ENCODE results near the gene FAM118B. TPM values are rescaled to one million over a fixed set of nuclear protein-coding genes. Genes with fewer than 3 reads are reported as not detected.

Gene FAM118B
- total RNA-seq, 1 donor = 30.4 TPM

DNA sequence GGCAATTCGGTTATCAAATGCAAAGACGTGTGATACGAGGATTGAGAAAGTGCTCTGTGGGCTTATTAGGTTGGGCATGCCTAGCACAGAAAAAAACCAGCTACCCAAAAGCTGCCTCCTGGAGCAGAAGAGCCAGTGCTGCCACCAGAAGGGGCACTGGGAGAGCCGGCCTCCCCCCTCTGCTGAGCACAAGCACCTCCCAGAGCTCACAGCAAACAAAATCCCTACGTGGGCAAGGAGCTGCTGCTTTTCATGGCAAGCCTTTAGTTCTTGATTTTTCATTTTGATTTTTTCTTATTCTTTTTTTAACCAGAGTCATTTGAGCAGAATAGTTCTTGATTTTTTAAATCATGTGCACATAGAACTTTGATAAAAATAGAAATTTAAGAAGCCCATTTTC lies 12.9 kb upstream of the FAM118B start:
- no peak overlapping the region for H3K4me3 ChIP-seq (ENCODE audit: insufficient read depth, low read length)
- DNase-seq (ENCODE audit: insufficient read length, low spot score, missing footprints) = no peak
- H3K79me2 ChIP-seq (ENCODE audit: insufficient read depth, low read length) = no peaks in the 10 kb centered on the region
- no peak overlapping the region for H3K27ac ChIP-seq (ENCODE audit: low read depth, low read length)
- H3K27me3 ChIP-seq (ENCODE audit: insufficient read depth, low read length) = no peaks in the 10 kb centered on the region
- TF ChIP-seq CTCF (IDR thresholded peaks at IDR 0.05; ENCODE audit: extremely low read depth, low read depth, low read length) = no peak
- H4K20me1 ChIP-seq (ENCODE audit: insufficient read depth, low read length) = no peaks in the 10 kb centered on the region
- no peak overlapping the region for H2AFZ ChIP-seq (ENCODE audit: low read length)
- H3K4me1 ChIP-seq (ENCODE audit: insufficient read depth, low read length) = no peaks in the 10 kb centered on the region
- H3K9me3 ChIP-seq (ENCODE audit: low read depth, low read length) = no peaks in the 10 kb centered on the region
- H3K36me3 ChIP-seq (ENCODE audit: insufficient read depth, low read length) = peaks cover 43% of the 10 kb centered on the region
- no peak overlapping the region for H3K4me2 ChIP-seq (ENCODE audit: insufficient read depth, low read length)

- no peak for DNase-seq (ENCODE audit: insufficient read length, low spot score, missing footprints)
- Histone ChIP-seq H2AFZ (ENCODE audit: low read length) (no peak overlapping the region), H3K9me3 (ENCODE audit: low read depth, low read length) (no peaks in the 10 kb centered on the region), H3K27me3 (ENCODE audit: insufficient read depth, low read length) (no peaks in the 10 kb centered on the region), H4K20me1 (ENCODE audit: insufficient read depth, low read length) (no peaks in the 10 kb centered on the region), H3K36me3 (ENCODE audit: insufficient read depth, low read length) (peaks cover 53% of the 10 kb centered on the region), H3K4me3 (ENCODE audit: insufficient read depth, low read length) (no peak overlapping the region), H3K4me2 (ENCODE audit: insufficient read depth, low read length) (no peak overlapping the region), H3K4me1 (ENCODE audit: insufficient read depth, low read length) (no peaks in the 10 kb centered on the region), H3K79me2 (ENCODE audit: insufficient read depth, low read length) (no peaks in the 10 kb centered on the region), H3K27ac (ENCODE audit: low read depth, low read length) (no peak overlapping the region)
- no peak for TF ChIP-seq CTCF (IDR thresholded peaks at IDR 0.05; ENCODE audit: extremely low read depth, low read depth, low read length)
Measured at GRCh38 chr11:126202646-126203359, 8.8 kb upstream of the FAM118B start.

GRCh38 chr11:126205359-126205758 lies 6.2 kb upstream of the FAM118B start:
- Histone ChIP-seq H3K27ac (ENCODE audit: low read depth, low read length) (no peak overlapping the region), H3K9me3 (ENCODE audit: low read depth, low read length) (no peaks in the 10 kb centered on the region), H3K4me2 (ENCODE audit: insufficient read depth, low read length) (no peak overlapping the region), H3K4me3 (ENCODE audit: insufficient read depth, low read length) (no peak overlapping the region), H3K4me1 (ENCODE audit: insufficient read depth, low read length) (no peaks in the 10 kb centered on the region), H3K27me3 (ENCODE audit: insufficient read depth, low read length) (no peaks in the 10 kb centered on the region), H2AFZ (ENCODE audit: low read length) (no peak overlapping the region), H4K20me1 (ENCODE audit: insufficient read depth, low read length) (no peaks in the 10 kb centered on the region), H3K36me3 (ENCODE audit: insufficient read depth, low read length) (peaks cover 60% of the 10 kb centered on the region), H3K79me2 (ENCODE audit: insufficient read depth, low read length) (peaks cover 2% of the 10 kb centered on the region)
- no peak for DNase-seq (ENCODE audit: insufficient read length, low spot score, missing footprints)
- TF ChIP-seq CTCF (IDR thresholded peaks at IDR 0.05; ENCODE audit: extremely low read depth, low read depth, low read length) = no peak

GRCh38 chr11:126207896-126208295 lies 3.7 kb upstream of the FAM118B start:
- H3K27me3 ChIP-seq (ENCODE audit: insufficient read depth, low read length) = no peaks in the 10 kb centered on the region
- DNase-seq (ENCODE audit: insufficient read length, low spot score, missing footprints) = no peak
- H3K4me2 ChIP-seq (ENCODE audit: insufficient read depth, low read length) = no peak overlapping the region
- H3K27ac ChIP-seq (ENCODE audit: low read depth, low read length) = no peak overlapping the region
- no peak overlapping the region for H2AFZ ChIP-seq (ENCODE audit: low read length)
- H4K20me1 ChIP-seq (ENCODE audit: insufficient read depth, low read length) = peaks cover 7% of the 10 kb centered on the region
- no peak for TF ChIP-seq CTCF (IDR thresholded peaks at IDR 0.05; ENCODE audit: extremely low read depth, low read depth, low read length)
- no peaks in the 10 kb centered on the region for H3K9me3 ChIP-seq (ENCODE audit: low read depth, low read length)
- peaks cover 10% of the 10 kb centered on the region for H3K4me1 ChIP-seq (ENCODE audit: insufficient read depth, low read length)
- H3K79me2 ChIP-seq (ENCODE audit: insufficient read depth, low read length) = peaks cover 25% of the 10 kb centered on the region
- H3K36me3 ChIP-seq (ENCODE audit: insufficient read depth, low read length) = peaks cover 43% of the 10 kb centered on the region
- no peak overlapping the region for H3K4me3 ChIP-seq (ENCODE audit: insufficient read depth, low read length)
